Medulla oblongata (tissue), 1 donor: Measurements from ENCODE around the gene SNX7.

Experiments used
- DNase-seq: peaks from one replicate; pipeline ENCODE4 v3.0.0-alpha.2; 2015; ENCODE audit errors: extremely low spot score

Gene SNX7

DNA sequence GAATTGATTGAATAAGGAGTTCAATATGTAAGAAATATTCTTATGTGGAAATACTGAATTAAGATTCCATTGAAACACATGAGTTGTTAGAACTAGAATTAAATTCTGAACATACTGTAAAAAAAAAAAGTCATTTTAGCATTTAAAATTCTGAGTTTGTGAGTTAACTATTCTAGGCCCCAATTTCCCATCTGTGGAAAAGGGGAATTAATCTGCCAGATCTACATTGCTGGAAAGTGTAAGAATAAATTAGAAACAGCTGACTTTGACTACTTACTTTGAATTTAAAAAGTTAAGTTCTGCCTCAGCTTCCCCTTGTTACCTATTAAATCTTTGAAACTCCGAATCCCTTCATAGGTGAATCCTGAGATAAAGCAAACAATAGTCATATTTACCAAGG is 103.0 kb downstream of the SNX7 start:
- no peak for DNase-seq

DNA sequence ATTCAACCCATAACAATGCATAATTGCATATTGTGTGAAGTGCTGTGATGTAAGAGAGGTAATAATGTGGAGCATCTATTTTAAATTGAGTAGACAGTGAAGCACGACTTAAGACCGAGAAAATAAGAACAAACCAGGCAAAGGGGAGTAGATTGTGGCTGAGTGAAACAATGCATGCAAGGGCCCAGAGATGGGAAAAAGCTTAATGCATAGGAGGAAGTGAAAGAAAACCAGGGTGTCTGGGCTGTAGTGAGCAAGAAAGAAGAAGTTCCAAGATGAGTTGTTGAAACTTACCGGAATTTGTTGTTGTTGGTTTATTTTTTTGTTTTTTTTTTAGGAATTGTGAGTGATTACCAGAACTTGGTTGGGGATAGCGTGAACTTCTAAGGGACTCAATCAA is 104.7 kb downstream of the SNX7 start:
- peak; percentile 66 for DNase-seq

DNA sequence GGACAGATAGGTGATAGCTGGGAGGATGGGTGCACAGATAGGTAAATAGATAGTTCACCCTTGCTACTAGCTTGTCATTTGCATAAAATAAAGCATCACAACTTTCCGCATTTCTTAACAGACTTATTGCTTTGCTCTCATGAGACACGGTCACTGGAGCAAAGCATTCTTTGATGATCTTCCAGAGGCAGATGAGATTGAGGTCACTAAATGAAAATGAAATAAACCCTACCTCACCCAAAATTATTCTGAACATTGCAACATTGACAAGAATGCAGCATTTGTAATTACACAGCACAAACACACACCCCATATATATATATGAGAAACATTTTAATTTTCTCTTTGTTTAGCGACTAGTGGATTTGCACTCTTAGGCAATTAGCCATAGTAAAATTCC is 107.6 kb downstream of the SNX7 start:
- no peak for DNase-seq

DNA sequence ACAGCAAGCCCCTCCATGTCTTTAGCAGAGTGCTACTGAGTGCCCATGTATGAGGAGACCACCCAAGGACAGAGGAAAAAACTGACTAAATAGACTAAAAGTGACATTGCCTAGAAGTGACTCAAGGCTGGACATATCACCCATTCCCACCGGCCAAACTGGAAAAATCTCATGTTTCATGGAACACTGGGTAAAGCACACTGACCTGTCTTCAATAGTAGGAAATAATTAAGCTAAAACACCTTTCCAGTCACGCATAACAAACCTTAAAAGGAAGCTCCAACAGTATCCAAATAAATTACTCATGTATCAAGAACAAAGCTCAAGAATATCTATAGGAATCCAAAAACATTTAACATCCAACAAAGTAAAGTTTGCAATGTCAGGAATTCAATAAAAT is 120.4 kb downstream of the SNX7 start:
- no peak for DNase-seq

DNA sequence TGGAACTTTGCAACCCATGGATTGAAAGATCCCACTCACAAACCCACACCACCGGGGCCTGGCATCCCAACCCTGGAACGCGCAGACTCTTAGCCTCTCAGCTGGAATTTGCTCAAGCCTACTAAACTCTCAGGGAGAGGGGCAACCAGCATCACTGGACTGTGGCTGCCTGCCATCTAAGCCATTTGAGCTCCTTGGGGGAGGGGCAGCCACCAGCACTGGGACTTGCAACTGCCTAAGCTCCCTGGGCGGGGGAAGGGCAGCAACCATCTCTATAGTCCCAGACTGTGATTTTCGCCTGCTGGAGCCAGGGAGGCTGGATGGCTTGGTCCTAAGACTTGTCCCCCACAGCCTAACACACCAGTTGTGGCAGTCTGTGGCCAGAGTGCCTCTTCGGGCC is 122.3 kb downstream of the SNX7 start:
- DNase-seq = no peak

DNA sequence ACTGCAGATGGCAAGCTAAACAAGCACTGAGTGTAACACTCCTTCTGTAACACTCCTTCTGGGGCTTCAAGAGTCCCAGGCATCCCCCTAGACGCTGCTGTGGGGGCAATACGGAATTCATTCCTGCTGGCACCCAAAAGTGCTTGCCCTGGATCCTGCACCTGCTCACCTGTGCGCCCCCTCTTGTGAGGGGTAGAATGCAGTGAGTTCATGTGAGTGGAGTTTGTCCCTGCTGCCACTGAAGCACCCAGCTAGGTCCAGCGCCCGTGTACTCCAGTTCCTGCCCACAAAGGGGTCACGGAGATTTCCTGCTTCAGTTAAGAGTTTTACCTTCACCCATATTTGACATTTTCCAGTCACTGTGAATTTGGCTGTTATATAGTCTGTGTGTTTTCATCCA is 130.0 kb downstream of the SNX7 start:
- no peak for DNase-seq

DNA sequence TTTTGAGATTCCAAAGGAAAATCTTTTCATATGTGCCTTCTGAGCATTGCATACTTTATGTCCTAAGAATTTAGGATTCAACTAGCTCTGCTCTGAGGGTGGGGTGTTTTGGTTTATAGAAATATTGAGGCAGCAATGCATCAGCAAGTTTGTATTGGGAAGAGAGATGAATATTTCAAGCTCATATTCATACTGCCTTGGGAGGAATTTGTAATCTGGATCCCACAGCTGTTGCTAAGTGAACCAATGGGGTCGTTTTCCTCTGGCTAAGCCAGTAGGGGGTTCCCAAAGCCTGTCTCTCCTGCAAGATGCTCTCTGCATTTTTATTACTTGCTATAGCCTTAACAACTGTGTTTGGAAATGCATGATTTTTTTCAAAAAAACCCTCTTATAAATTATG is 130.6 kb downstream of the SNX7 start:
- DNase-seq = no peak

DNA sequence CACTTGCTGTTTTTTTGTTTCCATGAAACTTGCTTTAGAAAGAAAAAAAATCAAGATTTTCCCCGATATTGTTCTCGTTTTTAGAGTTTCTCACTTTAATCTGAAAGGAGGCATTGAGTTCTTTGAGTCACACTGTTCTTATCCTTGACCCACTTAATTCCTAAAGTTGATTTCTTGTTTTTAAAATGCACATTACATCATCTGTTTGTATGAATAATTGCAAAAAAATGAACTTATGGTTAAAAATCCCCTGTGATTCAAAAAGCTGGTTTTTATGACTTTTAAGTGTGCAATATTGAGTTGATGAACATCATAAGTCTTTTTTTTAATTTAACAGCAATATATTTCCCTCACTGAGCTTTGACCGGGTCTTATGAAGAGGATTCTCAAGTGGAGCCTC is 131.6 kb downstream of the SNX7 start:
- no peak for DNase-seq

DNA sequence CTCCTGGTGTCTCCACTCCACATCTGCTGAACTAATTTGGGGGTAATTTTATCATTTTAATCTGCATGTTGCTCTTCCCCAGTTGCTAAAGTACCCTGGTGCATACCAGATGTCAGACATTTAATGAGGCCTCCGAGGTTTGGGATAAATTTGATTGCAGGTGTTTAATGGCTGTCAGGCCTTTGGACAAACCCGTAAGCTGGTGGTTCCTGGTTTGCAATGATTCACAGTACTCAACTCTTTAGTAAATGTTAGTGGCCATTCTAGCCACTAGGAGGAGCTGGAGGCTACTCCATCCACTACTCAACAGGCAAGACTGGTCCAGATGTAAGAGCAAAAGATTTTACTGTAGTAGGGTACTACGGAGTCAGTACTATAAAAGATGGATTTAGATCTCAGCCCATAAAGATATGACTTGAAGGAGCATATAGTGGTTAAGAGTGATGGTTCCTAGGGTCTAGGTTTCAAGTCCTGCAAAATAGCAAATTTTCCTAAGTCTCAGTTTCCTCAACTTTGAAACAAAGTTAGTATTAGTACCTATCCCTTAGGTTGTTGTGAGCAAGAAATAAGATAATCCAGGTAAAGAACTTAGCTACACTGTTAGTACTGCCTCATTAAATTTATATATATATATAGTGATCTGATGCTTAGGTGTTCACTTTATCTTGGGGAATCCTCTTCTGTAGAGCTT is 132.8 kb downstream of the SNX7 start:
- DNase-seq = peak; percentile 84

DNA sequence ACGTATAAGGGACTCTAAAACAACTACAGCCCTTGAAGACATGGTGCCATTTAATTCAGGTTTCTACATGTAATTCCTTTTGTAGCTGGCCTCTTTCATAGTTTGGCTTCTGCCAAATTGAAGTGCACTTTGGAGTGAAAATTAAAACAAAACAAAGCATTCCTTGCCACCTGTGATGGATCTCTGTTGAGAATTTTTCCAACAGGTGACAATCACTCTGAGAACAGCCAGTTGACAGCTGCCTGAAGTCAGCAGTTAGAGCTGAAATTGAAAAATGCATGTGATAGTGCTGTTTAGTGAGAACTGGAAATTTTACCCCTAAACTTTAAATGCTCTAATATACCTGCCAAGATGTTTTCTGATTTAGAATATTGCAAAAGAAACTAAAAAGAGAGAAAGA is 134.5 kb downstream of the SNX7 start:
- no peak for DNase-seq

DNA sequence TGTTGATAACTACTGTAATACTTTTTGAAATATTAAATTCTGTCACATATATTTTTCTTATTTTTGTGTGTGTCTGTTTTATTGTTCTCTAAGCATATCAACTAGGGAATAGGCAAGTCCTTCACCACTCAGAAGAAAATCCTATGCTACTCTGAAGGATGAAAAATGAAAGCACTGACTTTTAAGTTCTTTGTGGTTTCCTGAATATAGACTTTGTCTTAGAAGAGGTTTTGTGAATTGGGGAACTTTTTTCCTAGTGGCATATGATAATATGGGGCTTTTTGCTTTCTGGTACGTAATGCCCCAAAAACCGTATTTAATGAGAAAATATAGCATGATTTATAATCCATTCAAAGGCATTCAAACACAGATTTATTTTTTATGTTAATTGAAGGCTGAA is 136.0 kb downstream of the SNX7 start:
- no peak for DNase-seq
